NOMO-1 (cell line): ENCODE results near the gene ST6GALNAC3.

Experiments used
- DNase-seq, 2 experiments: peaks; one replicate each; lab custom pipeline; 2025; ENCODE audit not compliant: unreplicated experiment in 2 of 2; lab: John Stamatoyannopoulos, UW

ST6GALNAC3 gene

DNA sequence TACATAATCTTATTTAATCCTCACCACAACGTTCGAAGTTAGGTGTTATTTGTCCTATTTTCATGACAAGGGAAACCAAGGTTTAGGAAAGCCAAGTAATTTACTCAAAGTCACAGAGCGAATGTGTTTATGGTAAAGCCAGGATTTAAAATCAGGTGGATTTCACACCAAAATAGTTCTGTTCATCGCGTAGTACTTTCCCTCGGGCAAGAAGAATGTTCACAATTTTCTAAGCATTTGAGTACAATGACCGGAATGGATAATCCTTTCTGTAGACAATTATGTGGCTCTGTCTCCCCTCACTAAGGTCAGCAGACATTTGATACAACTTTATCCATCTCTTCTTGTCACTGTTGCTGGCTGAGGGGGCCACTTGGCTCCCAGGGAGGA, 204.2 kb downstream of the ST6GALNAC3 start:
- DNase-seq = no peak

DNA sequence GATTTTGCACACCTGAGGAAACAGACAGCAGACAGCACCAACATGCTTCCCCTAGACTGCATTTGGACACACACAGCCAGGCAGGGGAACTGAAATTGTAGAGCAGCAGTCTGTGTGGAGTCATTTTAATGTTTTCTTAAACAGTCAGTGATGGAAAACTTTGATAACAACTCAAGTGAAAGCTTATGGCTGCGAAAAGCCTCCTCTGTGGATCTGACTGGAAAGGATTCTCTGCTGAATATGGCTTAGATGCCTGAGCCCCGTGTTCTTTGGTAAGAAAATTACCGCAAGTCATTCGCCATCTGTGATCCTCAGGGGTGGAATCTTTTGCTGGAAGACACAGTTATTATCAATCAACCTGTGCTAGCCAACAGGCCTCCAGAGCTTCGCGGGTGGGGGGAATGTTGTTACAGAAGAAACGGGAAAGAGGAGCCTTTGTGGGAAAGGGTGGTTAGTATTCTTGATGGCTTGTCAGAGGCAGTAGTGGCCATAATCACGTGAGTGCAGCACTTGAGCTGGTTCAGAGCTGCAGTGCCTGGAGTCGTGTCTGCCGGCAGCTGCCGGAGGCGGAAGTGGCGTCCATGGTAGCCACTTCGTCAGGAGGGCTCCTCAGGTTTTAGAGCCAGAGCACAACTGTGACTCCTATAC, 204.7 kb downstream of the ST6GALNAC3 start:
- no peak for DNase-seq

DNA sequence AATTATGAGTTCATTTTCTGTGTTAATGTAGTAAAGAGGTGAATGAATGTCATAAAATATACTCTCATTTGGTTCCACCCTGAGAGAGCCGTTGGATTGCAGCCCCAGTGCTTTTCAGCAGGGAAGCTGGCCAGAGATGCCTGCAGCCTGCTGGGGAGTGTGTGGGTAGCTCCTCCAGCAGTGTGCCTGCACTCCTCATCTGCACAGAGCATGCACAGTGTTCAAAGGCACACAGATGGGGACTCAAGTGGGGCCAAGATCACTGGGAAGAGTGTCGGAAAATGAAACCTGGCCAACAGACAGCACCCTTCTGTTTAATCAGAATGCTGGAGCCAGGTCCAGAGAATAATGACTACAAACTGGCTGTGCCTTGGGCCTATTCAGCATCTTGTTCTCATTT, 206.8 kb downstream of the ST6GALNAC3 start:
- DNase-seq = no peak

- no peak for DNase-seq
Observed at GRCh38 chr1:76284842-76285241, 210.3 kb downstream of the ST6GALNAC3 start.

DNA sequence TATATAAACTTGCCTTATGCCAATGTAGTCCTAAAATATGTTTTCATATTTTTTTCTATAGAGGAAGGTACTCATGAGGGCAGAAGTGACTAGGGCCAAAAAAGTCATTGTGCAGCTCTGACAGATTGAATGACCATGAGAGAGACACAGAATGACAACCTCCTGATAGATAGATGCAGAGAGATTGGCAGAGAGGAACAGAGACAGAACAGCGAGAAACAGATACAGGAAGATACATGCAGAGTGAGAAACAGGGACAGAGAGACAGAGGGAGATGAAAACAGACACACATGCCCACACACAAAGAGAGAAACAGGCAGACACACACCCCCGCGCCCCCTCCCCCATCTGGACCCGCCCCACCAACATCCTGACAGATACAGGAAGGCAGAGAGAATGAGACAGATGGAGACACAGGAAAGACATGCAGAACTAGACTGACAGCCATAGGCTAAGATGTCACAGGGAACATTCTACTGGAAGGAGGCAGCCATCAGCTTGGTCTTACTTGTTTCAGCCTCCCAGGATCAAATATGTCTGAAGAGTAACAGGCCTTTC, 211.1 kb downstream of the ST6GALNAC3 start:
- DNase-seq = no peak

DNA sequence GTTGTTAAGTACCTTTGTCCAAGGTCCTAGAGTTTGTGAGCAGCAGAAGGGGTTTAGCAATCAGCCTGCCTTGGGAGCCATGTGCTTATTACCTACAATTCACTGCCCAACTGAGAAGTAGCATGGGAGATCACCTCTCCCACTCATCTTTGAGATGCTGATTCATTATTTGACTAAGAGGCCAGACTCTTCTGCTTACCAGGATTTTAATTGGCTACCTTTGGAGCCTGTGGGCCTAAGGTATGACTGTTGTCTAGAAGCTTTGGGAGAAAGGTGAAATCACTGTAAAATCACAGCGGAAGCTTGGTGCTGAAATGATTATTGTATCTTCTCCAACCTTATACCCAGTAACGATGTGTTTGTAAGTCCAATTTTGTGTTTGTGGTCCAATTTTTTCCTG, 213.4 kb downstream of the ST6GALNAC3 start:
- DNase-seq = no peak

- no peak for DNase-seq
Observed at GRCh38 chr1:76288758-76289483, 214.4 kb downstream of the ST6GALNAC3 start.

GRCh38 chr1:76289692-76290091, 215.1 kb downstream of the ST6GALNAC3 start:
- DNase-seq = no peak

- DNase-seq = no peak
Observed at GRCh38 chr1:76290271-76290670, 215.7 kb downstream of the ST6GALNAC3 start.

DNA sequence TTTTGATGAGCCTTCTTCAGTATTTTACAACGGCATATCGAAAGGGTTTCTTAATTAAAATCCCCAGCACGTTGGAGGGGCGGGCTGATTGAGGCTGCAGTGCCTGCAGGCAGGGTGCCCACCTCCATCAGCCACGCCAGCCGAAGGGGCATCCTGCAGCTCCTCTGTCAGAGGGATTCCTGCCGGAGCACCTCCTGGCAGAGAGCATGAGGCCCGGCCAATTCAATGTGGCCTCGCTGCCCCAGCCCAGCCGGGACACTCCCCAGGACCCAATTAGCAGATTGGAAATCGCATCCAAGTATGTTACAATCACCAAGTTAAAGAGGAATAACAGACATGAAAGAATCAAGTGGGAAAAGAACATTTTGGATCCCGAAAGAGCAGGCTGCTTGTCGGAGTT, 216.6 kb downstream of the ST6GALNAC3 start:
- DNase-seq = no peak

- no peak for DNase-seq
Observed at GRCh38 chr1:76291737-76292136, 217.2 kb downstream of the ST6GALNAC3 start.

DNA sequence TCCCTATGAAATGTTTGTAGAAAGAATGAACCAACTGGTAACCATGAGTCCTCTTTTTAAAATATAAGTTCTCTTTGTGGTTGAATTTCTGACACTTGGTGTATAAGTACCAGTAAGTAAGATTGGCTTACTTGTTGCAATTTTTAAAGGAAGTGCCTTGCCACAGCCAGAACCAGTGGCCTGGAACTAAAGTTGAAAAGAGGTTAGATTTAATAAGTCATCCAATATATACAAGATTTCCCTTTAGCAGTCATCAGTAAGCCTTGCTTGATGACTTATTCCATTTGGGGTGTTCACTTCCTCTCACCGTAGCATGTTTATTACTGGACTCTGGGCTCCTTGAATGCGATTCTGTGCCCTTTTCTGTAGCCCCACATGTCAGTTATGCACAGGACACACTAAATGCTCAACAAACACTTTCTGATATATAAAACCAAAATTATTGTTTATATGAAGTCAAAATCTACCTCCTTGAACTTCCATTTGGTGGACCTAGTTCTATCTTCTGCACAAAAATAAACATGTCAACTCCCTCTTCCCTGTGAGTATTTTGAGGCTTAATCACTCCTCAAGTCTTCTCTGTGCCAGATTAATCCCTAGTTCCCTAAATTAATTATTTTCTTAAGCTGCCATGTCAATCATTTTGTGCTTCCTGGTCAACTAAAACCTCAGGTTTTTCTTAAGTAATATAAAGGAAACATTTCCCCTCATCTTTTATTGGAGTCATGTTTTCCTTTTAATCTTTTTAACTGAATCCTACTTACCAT, 218.1 kb downstream of the ST6GALNAC3 start:
- no peak for DNase-seq

GRCh38 chr1:76293831-76294230, 219.3 kb downstream of the ST6GALNAC3 start:
- no peak for DNase-seq

GRCh38 chr1:76294482-76295194, 220.1 kb downstream of the ST6GALNAC3 start:
- DNase-seq = no peak

DNA sequence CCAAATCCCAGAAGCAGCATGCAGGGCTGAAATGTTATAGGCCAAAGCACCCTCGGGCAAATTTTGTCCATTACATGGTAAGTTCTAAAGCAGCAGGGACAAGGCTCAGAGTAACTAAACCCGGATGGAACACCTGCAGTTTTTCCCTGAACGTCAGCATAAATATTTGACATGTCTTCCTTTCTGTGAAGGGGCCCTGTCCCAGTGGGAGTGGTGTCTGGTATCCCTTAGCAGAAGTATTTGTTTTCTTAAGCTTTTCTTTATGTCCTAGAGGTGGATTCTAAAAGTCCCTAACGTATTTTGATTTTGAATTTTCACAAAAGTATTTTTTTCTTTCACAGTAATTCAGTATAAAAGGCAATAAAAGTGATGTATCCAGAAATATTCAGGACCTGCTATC, 223.9 kb downstream of the ST6GALNAC3 start:
- DNase-seq = no peak

DNA sequence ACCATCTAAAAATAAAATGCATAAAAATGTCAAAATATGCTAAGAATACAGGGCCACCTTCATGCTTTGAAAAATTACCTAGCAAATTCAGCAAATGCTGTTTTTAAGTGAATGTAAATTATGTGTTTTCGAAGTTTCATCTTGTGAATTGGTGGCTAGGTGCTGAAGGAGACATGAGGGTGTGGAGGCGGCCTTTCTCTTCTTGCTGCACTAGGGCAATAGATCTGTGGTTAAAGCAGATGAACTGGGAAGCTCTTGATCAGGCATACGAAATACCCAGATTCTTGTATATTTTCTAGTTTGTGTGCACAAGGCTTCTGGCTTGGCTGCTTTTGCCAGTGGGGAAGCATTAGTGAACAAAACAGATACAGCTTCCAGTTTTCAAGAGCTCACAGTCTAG, 224.5 kb downstream of the ST6GALNAC3 start:
- no peak for DNase-seq

DNA sequence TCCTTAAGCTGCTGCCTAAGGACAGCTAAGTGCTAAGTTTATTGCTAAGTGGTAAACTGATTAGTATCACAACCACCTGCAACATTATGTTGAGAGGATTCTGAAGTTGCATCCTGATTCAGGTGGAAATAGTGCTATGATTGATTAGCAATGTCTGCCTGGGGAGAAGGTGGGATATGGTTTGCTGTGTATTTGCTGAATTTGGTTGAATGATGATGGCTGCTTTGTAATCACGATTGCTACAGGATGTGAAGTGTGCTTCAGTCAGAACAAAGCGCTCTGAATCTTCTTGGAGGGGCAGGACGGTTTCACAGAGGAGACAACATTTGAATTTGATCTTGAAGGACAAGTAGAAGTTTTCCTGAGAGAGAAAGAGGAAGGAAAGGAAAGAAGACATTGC, 226.0 kb downstream of the ST6GALNAC3 start:
- DNase-seq = no peak

GRCh38 chr1:76302711-76303339, 228.3 kb downstream of the ST6GALNAC3 start:
- no peak for DNase-seq

- no peak for DNase-seq
Observed at GRCh38 chr1:76303340-76303717, 228.8 kb downstream of the ST6GALNAC3 start.

DNA sequence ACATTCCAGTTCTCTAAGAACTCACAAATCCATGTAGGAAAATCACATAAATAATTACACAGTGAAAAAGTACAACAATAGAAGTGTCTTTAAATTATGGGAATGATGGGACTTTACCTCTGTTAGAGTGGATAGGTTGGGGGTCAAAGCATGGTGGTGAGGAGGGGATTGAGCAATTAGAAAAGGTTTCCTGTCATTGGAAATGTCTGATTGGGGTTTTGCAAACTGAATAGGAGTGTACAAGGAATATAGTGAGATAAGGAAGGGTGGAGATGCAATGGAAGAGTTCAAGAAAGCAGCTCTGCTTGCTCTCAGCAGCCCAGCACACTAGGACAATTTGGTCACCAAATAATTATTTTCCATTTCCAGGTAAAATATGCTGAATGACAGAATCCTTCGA, 238.8 kb downstream of the ST6GALNAC3 start:
- no peak for DNase-seq
